Parathyroid adenoma (tissue), 2 donors: ENCODE results near the gene ACKR3.

Experiments
- H2AFZ ChIP-seq: fragments of 300-600 bp; sonication (generic); one replicate; pipeline ENCODE4 v1.7.0; 2017; ENCODE audit warnings: antibody characterized with exemption, mild to moderate bottlenecking
- H3K27ac ChIP-seq: fragments of 300-600 bp; sonication (generic); one replicate; pipeline ENCODE4 v1.7.0; 2017
- H3K27me3 ChIP-seq: fragments of 300-600 bp; sonication (generic); one replicate; pipeline ENCODE4 v1.7.0; 2017; ENCODE audit warnings: low read length; ENCODE audit not compliant: control insufficient read depth, insufficient read depth
- H3K36me3 ChIP-seq: fragments of 300-600 bp; sonication (generic); one replicate; pipeline ENCODE4 v1.7.0; 2017; ENCODE audit warnings: low read length; ENCODE audit not compliant: control insufficient read depth, insufficient read depth
- H3K4me1 ChIP-seq: fragments of 300-600 bp; sonication (generic); one replicate; pipeline ENCODE4 v1.7.0; 2017; ENCODE audit warnings: control low read depth
- H3K4me2 ChIP-seq: fragments of 300-600 bp; sonication (generic); one replicate; pipeline ENCODE4 v1.7.0; 2017; ENCODE audit warnings: low read length
- H3K4me3 ChIP-seq: fragments of 300-600 bp; sonication (generic); one replicate; pipeline ENCODE4 v1.7.0; 2017; ENCODE audit warnings: low read depth, low read length
- H3K79me2 ChIP-seq: fragments of 300-600 bp; sonication (generic); one replicate; pipeline ENCODE4 v1.7.0; 2017; ENCODE audit warnings: control low read depth
- H3K9ac ChIP-seq: fragments of 300-600 bp; sonication (generic); one replicate; pipeline ENCODE4 v1.7.0; 2017; ENCODE audit warnings: mild to moderate bottlenecking
- H3K9me3 ChIP-seq: fragments of 300-600 bp; sonication (generic); one replicate; pipeline ENCODE4 v1.7.0; 2017; ENCODE audit warnings: low read length; ENCODE audit not compliant: control insufficient read depth
- TF ChIP-seq, protein P1 (sequence below): fragments of 300-600 bp; sonication (generic); IDR thresholded peaks from one replicate; pipeline ENCODE4 v1.7.0; 2017; ENCODE audit warnings: antibody characterized with exemption, mild to moderate bottlenecking
- donor health status: primary hyperparathyroidism.

The ACKR3 gene

DNA sequence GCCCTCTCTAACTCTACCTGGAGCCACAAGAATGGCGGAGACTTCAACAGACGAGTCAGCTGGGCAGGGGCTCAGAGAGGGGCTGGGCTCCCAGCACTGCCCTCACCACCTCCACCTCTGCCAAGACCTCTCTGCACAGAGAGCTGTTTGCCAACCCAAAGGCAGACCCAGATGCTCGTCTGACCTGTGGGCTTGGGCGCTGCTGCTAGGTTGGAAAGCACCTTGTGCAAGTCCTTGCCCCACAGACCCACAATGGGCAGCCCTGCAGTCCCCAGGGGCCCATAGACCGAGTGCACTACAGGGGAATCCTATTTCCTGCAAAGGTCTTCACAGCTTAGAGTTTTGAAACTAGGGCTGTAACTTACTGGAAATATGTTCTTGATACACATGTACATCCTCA lies 13.3 kb downstream of the ACKR3 start:
- Histone ChIP-seq H3K79me2 (no peaks in the 10 kb centered on the region), H3K4me2 (no peak overlapping the region), H3K4me3 (no peak overlapping the region), H3K27ac (no peak overlapping the region), H3K36me3 (no peaks in the 10 kb centered on the region), H3K9me3 (no peaks in the 10 kb centered on the region), H2AFZ (no peak overlapping the region), H3K4me1 (no peaks in the 10 kb centered on the region), H3K27me3 (no peaks in the 10 kb centered on the region), H3K9ac (no peak overlapping the region)
- TF ChIP-seq, protein P1, sequence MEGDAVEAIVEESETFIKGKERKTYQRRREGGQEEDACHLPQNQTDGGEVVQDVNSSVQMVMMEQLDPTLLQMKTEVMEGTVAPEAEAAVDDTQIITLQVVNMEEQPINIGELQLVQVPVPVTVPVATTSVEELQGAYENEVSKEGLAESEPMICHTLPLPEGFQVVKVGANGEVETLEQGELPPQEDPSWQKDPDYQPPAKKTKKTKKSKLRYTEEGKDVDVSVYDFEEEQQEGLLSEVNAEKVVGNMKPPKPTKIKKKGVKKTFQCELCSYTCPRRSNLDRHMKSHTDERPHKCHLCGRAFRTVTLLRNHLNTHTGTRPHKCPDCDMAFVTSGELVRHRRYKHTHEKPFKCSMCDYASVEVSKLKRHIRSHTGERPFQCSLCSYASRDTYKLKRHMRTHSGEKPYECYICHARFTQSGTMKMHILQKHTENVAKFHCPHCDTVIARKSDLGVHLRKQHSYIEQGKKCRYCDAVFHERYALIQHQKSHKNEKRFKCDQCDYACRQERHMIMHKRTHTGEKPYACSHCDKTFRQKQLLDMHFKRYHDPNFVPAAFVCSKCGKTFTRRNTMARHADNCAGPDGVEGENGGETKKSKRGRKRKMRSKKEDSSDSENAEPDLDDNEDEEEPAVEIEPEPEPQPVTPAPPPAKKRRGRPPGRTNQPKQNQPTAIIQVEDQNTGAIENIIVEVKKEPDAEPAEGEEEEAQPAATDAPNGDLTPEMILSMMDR = no peak

DNA sequence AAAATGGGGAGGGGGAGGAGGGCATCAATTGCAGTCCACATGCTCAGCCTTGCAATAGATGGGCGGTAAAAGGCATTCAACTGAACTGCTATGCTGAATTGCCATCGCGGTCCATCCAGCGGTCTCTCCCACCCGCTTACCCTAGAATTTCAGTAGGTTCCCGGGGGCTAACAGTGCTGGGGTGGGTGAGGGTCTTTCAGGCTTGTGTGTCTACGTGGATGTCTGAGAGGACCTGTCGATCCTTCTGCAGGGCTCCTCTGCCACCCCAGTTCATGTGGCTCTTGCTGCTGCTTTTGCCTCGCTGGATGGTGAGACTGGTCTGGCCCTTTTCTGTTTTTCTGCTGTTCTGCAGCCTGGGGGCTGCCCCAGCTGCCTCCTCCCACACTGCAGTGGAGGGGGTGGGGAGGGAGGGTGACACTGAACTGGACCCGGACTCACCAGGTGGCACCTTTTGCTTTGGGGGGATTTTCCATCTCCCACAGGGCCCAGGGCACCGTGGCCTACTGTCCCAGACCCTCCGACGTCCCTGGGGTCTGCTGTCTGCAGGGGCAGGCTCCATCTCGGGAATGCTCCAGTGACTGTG lies 14.1 kb downstream of the ACKR3 start:
- Histone ChIP-seq H3K79me2 (no peaks in the 10 kb centered on the region), H3K27ac (no peak overlapping the region), H3K9ac (no peak overlapping the region), H3K36me3 (no peaks in the 10 kb centered on the region), H3K4me2 (no peak overlapping the region), H3K4me1 (no peaks in the 10 kb centered on the region), H3K9me3 (no peaks in the 10 kb centered on the region), H3K4me3 (no peak overlapping the region), H3K27me3 (no peaks in the 10 kb centered on the region), H2AFZ (no peak overlapping the region)
- TF ChIP-seq, protein P1 = no peak

DNA sequence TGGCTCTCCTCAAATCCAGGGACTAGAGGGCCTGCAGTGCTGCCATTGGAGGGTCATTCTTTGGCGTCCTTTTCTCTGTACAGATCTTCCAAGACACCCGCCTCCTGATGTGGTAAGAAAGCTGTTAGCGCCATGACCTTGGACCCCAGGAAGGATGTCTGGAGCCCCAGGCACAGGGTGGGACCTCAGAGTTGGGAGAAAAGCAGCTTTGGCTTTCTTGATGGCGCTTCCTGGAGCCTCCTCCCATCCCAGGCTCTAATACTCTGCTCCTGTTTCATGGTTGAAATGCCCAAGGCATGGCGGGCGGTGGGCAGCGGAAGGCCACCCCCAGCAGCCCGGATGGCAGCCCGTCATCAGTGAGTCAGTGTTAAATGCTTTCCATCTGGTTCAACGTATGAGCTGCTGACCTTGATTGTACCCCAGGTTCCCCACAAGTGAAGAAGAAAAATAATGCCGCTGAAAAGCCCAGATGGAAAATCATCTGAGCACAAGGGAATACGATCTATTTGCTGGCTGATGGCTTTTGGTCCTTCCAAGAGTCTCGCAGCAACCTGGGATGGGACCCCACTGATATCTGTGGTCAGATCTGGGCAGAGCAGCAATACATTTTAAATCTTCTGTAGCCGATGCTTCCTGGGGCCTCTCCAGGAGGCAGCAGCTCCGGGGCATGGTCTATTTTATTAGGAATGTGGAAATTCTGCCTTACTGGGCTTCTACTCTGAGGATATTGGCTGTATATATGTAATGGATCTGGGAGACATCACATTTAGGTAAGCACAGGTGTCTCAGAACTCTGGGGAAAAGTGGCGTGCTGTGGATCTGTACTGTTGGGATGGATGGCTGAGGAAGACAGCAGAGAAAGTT lies 15.1 kb downstream of the ACKR3 start:
- Histone ChIP-seq H3K4me2 (no peak overlapping the region), H3K9ac (no peak overlapping the region), H2AFZ (no peak overlapping the region), H3K4me1 (no peaks in the 10 kb centered on the region), H3K27me3 (no peaks in the 10 kb centered on the region), H3K79me2 (no peaks in the 10 kb centered on the region), H3K27ac (no peak overlapping the region), H3K9me3 (no peaks in the 10 kb centered on the region), H3K4me3 (no peak overlapping the region), H3K36me3 (no peaks in the 10 kb centered on the region)
- TF ChIP-seq, protein P1 = no peak

DNA sequence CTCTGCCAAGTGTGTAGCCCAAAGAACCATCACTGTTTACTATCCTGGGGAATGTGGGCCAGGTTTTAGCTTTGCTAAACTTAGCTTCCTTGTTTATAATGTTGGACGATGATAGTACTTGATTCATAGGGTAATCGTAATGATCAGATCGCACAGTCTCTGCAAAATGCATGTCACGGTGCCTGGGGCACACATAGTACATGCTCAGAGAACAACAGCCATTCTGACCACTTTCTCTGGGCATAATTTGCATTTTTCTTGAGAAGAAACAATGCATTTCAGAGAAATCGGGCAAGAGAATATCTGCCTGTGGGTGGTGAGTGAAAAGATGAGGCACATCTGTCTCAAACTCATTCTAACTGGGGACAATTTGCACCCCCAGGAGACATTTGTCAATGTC lies 16.3 kb downstream of the ACKR3 start:
- Histone ChIP-seq H3K36me3 (no peaks in the 10 kb centered on the region), H3K4me2 (no peak overlapping the region), H3K9ac (no peak overlapping the region), H2AFZ (no peak overlapping the region), H3K4me1 (no peaks in the 10 kb centered on the region), H3K9me3 (no peaks in the 10 kb centered on the region), H3K4me3 (no peak overlapping the region), H3K27ac (no peak overlapping the region), H3K27me3 (no peaks in the 10 kb centered on the region), H3K79me2 (no peaks in the 10 kb centered on the region)
- TF ChIP-seq, protein P1 = no peak
